ENCODE measurements around the gene CCR6. TPM values are rescaled to one million over a fixed set of nuclear protein-coding genes. Genes with fewer than 3 reads are reported as not detected.
A peak's percentile ranks its signal among the peaks of the same experiment; 100 is the strongest.

Gene CCR6
- total and polyA plus RNA-seq, 4 donors = 0.17 TPM; not detected in 3

DNA sequence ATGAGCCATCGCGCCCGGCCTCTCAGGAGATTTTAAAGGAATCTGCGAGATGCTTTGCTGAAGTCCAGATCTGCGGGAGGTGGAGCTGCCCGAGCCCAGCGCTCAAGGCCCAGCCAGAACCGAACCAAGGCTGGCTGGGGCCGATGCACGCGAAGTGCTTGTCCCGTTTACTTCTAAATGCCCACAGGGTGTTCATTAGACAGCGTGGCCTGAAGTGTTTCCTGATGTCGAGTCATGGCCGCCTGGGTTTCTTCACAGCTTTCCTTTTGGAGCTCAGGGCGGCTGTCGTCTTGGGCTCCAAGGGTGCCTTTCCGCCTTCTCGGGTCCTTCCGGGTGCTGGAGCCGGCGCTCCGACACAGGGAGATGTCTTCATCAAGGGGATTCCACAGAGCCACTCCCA lies 25.1 kb upstream of the CCR6 start:
- no peaks in the 10 kb centered on the region for H3K36me3 ChIP-seq (ENCODE audit: control insufficient read depth, insufficient read depth, low read length)
- no peaks in the 10 kb centered on the region for H3K27me3 ChIP-seq (ENCODE audit: control insufficient read depth, insufficient read depth, low read length)
- no peak for DNase-seq (ENCODE audit: low read depth in 4 of 6, low spot score in 6 of 6)
- H3K27ac ChIP-seq (ENCODE audit: low read depth, low read length) = no peak overlapping the region
- H3K4me1 ChIP-seq (ENCODE audit: control insufficient read depth, insufficient read depth, low read length) = peaks cover 5% of the 10 kb centered on the region
- 98% methylated on average over 23 of the region's 23 CpGs for WGBS (ENCODE audit: insufficient coverage)
- H3K9me3 ChIP-seq (ENCODE audit: control insufficient read depth, insufficient read depth, low read length) = no peaks in the 10 kb centered on the region
- H3K4me3 ChIP-seq (ENCODE audit: low read depth, low read length) = no peak overlapping the region

GRCh38 chr6:167098825-167099225 lies 24.1 kb upstream of the CCR6 start:
- no peak overlapping the region for H3K27ac ChIP-seq (ENCODE audit: low read depth, low read length)
- H3K36me3 ChIP-seq (ENCODE audit: control insufficient read depth, insufficient read depth, low read length) = no peaks in the 10 kb centered on the region
- no peaks in the 10 kb centered on the region for H3K9me3 ChIP-seq (ENCODE audit: control insufficient read depth, insufficient read depth, low read length)
- H3K4me1 ChIP-seq (ENCODE audit: control insufficient read depth, insufficient read depth, low read length) = no peaks in the 10 kb centered on the region
- 92% methylated on average over 3 of the region's 4 CpGs for WGBS (ENCODE audit: insufficient coverage)
- DNase-seq (ENCODE audit: low read depth in 4 of 6, low spot score in 6 of 6) = no peak
- H3K4me3 ChIP-seq (ENCODE audit: low read depth, low read length) = no peak overlapping the region
- H3K27me3 ChIP-seq (ENCODE audit: control insufficient read depth, insufficient read depth, low read length) = no peaks in the 10 kb centered on the region

DNA sequence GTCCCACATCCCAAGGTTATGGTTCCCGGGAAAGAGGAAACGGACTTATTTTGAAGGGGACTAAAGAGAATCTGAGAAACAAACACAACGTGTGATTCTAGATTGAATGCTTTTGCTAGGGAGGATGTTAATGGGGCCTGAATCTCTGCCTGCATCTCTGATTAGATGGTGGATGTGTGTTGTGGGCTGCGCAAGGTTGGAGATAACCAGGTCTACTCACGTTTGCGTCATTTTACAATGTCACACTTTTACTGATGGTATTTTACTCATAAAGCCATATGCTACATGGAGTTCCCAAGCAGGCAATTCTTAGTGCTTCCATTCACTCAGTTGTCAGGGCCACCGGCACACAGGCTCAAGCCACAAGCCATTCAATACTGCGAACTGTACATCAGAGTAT lies 23.2 kb upstream of the CCR6 start:
- Histone ChIP-seq H3K9me3 (ENCODE audit: control insufficient read depth, insufficient read depth, low read length) (no peaks in the 10 kb centered on the region), H3K27me3 (ENCODE audit: control insufficient read depth, insufficient read depth, low read length) (no peaks in the 10 kb centered on the region), H3K4me3 (ENCODE audit: low read depth, low read length) (no peak overlapping the region), H3K4me1 (ENCODE audit: control insufficient read depth, insufficient read depth, low read length) (no peaks in the 10 kb centered on the region), H3K36me3 (ENCODE audit: control insufficient read depth, insufficient read depth, low read length) (no peaks in the 10 kb centered on the region), H3K27ac (ENCODE audit: low read depth, low read length) (no peak overlapping the region)
- 89% methylated on average over 3 of the region's 8 CpGs for WGBS (ENCODE audit: insufficient coverage)
- DNase-seq (ENCODE audit: low read depth in 4 of 6, low spot score in 6 of 6) = no peak

DNA sequence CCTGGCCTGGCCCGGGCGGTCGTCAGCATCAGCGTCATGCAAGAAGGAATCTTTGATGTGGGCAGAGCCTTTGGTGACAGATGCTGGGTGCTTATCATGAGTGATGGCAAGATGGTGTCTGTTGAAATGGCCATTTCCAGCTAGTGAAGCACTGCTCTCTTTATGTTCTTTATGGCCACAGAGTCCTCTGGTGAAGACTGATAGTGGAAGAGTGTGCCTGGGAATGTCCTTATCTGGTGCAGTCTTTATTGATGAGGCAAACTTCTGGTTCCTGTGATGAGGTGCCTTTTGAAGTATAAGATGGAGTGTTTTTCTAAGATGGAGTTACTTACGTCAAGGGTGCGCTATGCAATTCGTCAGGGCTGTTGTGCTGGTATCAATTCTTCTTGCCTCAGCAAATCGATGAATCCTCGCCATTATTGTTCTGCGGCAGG lies 22.6 kb upstream of the CCR6 start:
- H3K27ac ChIP-seq (ENCODE audit: low read depth, low read length) = no peak overlapping the region
- 94% methylated on average over 8 of the region's 10 CpGs for WGBS (ENCODE audit: insufficient coverage)

GRCh38 chr6:167102318-167102717 lies 20.6 kb upstream of the CCR6 start:
- no peaks in the 10 kb centered on the region for H3K27me3 ChIP-seq (ENCODE audit: control insufficient read depth, insufficient read depth, low read length)
- H3K36me3 ChIP-seq (ENCODE audit: control insufficient read depth, insufficient read depth, low read length) = no peaks in the 10 kb centered on the region
- no peak for DNase-seq (ENCODE audit: low read depth in 4 of 6, low spot score in 6 of 6)
- 81% methylated on average over 2 of the region's 4 CpGs for WGBS (ENCODE audit: insufficient coverage)
- no peak overlapping the region for H3K4me3 ChIP-seq (ENCODE audit: low read depth, low read length)
- no peaks in the 10 kb centered on the region for H3K9me3 ChIP-seq (ENCODE audit: control insufficient read depth, insufficient read depth, low read length)
- no peak overlapping the region for H3K27ac ChIP-seq (ENCODE audit: low read depth, low read length)
- peaks cover 5% of the 10 kb centered on the region for H3K4me1 ChIP-seq (ENCODE audit: control insufficient read depth, insufficient read depth, low read length)

More for the DNA sequence above, 22.6 kb upstream of the CCR6 start:
- Histone ChIP-seq H3K4me1 (ENCODE audit: control insufficient read depth, insufficient read depth, low read length) (no peaks in the 10 kb centered on the region), H3K36me3 (ENCODE audit: control insufficient read depth, insufficient read depth, low read length) (no peaks in the 10 kb centered on the region), H3K27me3 (ENCODE audit: control insufficient read depth, insufficient read depth, low read length) (no peaks in the 10 kb centered on the region), H3K9me3 (ENCODE audit: control insufficient read depth, insufficient read depth, low read length) (no peaks in the 10 kb centered on the region), H3K4me3 (ENCODE audit: low read depth, low read length) (no peak overlapping the region)
- DNase-seq (ENCODE audit: low read depth in 4 of 6, low spot score in 6 of 6) = peak in 1 of 6 donors; percentile 24

DNA sequence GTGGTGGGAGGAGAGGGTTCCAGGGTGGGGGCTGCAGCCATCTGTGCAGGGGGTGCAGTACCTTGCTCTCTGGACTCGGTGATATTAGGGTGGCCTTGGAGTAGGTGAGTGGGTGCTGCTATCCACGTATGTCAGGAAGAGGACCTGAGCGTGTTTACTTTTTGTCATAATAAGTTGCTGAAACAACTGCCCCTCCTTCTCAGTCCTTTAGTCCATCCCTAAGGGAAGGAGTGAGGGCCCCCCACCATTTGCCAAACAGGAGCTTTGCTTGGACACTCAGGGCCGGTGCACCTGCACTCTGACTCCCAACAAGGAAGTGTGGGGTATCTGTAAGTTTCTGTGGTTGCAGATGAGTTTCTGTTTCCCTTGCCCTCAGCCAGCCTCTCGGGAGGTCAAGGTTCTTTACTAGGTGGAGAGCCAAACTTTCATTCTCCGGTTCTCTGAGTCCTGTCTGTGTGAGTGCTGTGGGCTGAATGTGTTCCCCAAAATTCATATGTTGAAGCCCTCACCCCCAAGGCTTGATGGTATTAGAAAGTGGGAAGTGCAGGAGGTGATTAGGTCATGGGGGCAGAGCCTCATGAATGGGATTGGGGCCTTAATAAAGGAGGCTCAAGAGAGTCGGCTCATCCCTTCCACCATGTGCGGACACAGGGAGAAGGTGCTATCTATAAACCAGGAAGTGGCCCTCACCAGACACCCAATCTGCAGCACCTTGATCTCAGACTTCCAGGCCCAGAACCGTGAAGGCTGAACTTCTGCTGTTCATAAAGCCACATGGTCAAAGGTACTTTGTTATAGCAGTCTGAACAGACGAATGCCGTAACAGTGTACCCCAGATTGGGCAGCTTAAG lies 19.6 kb upstream of the CCR6 start:
- Histone ChIP-seq H3K36me3 (ENCODE audit: control insufficient read depth, insufficient read depth, low read length) (no peaks in the 10 kb centered on the region), H3K4me1 (ENCODE audit: control insufficient read depth, insufficient read depth, low read length) (peaks cover 5% of the 10 kb centered on the region), H3K9me3 (ENCODE audit: control insufficient read depth, insufficient read depth, low read length) (no peaks in the 10 kb centered on the region), H3K27me3 (ENCODE audit: control insufficient read depth, insufficient read depth, low read length) (no peaks in the 10 kb centered on the region), H3K4me3 (ENCODE audit: low read depth, low read length) (no peak overlapping the region), H3K27ac (ENCODE audit: low read depth, low read length) (no peak overlapping the region)
- no peak for DNase-seq (ENCODE audit: low read depth in 4 of 6, low spot score in 6 of 6)
- WGBS (ENCODE audit: insufficient coverage) = 91% methylated on average over 6 of the region's 11 CpGs

- WGBS (ENCODE audit: insufficient coverage) = 98% methylated on average over 3 of the region's 3 CpGs
- H3K27ac ChIP-seq (ENCODE audit: low read depth, low read length) = no peak overlapping the region
- no peaks in the 10 kb centered on the region for H3K9me3 ChIP-seq (ENCODE audit: control insufficient read depth, insufficient read depth, low read length)
- DNase-seq (ENCODE audit: low read depth in 4 of 6, low spot score in 6 of 6) = no peak
- H3K27me3 ChIP-seq (ENCODE audit: control insufficient read depth, insufficient read depth, low read length) = no peaks in the 10 kb centered on the region
- peaks cover 5% of the 10 kb centered on the region for H3K4me1 ChIP-seq (ENCODE audit: control insufficient read depth, insufficient read depth, low read length)
- no peaks in the 10 kb centered on the region for H3K36me3 ChIP-seq (ENCODE audit: control insufficient read depth, insufficient read depth, low read length)
- no peak overlapping the region for H3K4me3 ChIP-seq (ENCODE audit: low read depth, low read length)
Observed at GRCh38 chr6:167104388-167104787, 18.5 kb upstream of the CCR6 start.

DNA sequence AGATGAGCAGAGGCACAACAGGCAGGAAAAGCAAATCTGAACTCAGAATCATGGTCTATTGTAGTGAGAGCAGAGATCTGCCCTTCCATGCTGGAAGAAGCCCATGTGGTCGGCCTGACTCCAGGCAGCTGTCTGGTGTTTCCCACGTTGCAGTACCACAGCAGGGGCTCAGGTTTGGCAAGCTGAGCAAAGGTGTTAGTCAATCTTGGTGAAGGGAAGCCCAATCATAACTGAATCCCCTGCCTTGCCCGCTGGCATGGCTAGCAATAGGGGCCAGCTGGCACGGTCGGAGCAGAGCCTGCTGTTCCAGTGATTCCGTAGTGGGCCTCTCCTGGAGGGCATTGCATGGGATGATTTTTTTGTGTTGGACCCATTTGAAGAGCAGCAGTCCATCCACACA lies 17.8 kb upstream of the CCR6 start:
- 91% methylated on average over 5 of the region's 6 CpGs for WGBS (ENCODE audit: insufficient coverage)
- no peaks in the 10 kb centered on the region for H3K27me3 ChIP-seq (ENCODE audit: control insufficient read depth, insufficient read depth, low read length)
- H3K27ac ChIP-seq (ENCODE audit: low read depth, low read length) = no peak overlapping the region
- H3K36me3 ChIP-seq (ENCODE audit: control insufficient read depth, insufficient read depth, low read length) = no peaks in the 10 kb centered on the region
- H3K9me3 ChIP-seq (ENCODE audit: control insufficient read depth, insufficient read depth, low read length) = no peaks in the 10 kb centered on the region
- no peak for DNase-seq (ENCODE audit: low read depth in 4 of 6, low spot score in 6 of 6)
- no peak overlapping the region for H3K4me3 ChIP-seq (ENCODE audit: low read depth, low read length)
- H3K4me1 ChIP-seq (ENCODE audit: control insufficient read depth, insufficient read depth, low read length) = peaks cover 5% of the 10 kb centered on the region

DNA sequence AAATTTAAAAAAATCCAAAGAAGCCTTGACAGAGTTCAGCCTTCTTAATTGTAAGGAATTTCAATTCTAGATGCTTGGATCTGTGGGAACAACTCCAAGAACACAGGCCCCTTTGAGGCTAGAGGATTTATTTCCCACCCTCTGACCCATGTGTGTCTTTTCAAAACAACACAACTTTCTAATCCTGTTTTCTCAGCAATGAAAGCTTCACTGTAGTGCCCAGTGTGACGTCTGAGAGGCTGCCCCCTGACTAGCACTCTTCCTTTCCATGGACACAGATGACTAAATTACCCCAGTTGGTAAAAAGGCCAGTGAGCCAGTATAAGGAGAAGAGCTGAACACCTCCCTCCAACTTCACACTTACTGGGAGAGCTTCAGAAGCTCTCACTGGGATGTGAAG lies 16.5 kb upstream of the CCR6 start:
- DNase-seq (ENCODE audit: low read depth in 4 of 6, low spot score in 6 of 6) = peak in 1 of 6 donors; percentile 61

DNA sequence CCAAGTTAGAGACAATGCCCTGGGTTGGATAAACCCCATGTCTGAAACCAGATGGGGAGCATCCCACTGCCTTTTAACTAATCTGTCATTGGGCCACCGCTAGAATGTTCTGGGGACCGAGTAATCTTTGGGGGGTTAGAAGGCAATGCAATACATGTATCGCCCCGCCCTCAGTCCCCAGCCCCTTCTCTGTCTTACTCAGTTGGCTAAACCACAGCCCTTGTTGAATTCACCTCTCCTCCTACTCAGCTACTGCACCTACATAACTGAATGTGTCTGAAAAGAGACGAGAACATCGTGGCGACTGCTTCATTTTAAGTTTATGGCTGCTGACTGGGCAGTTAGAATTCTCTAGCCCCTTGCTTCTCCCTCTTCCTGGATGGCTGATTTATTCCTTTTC lies 15.1 kb upstream of the CCR6 start:
- 94% methylated on average over 3 of the region's 7 CpGs for WGBS (ENCODE audit: insufficient coverage)
- peaks cover 5% of the 10 kb centered on the region for H3K4me1 ChIP-seq (ENCODE audit: control insufficient read depth, insufficient read depth, low read length)
- no peaks in the 10 kb centered on the region for H3K9me3 ChIP-seq (ENCODE audit: control insufficient read depth, insufficient read depth, low read length)
- no peak overlapping the region for H3K4me3 ChIP-seq (ENCODE audit: low read depth, low read length)
- H3K27me3 ChIP-seq (ENCODE audit: control insufficient read depth, insufficient read depth, low read length) = no peaks in the 10 kb centered on the region
- H3K27ac ChIP-seq (ENCODE audit: low read depth, low read length) = no peak overlapping the region
- H3K36me3 ChIP-seq (ENCODE audit: control insufficient read depth, insufficient read depth, low read length) = no peaks in the 10 kb centered on the region
- no peak for DNase-seq (ENCODE audit: low read depth in 4 of 6, low spot score in 6 of 6)

More for the DNA sequence above, 16.5 kb upstream of the CCR6 start:
- peak overlapping the region; percentile 60 for H3K27ac ChIP-seq (ENCODE audit: low read depth, low read length)
- H3K27me3 ChIP-seq (ENCODE audit: control insufficient read depth, insufficient read depth, low read length) = no peaks in the 10 kb centered on the region
- H3K9me3 ChIP-seq (ENCODE audit: control insufficient read depth, insufficient read depth, low read length) = no peaks in the 10 kb centered on the region
- no peak overlapping the region for H3K4me3 ChIP-seq (ENCODE audit: low read depth, low read length)
- WGBS (ENCODE audit: insufficient coverage) = no CpG with 5 or more reads among the region's 1 CpG
- H3K36me3 ChIP-seq (ENCODE audit: control insufficient read depth, insufficient read depth, low read length) = no peaks in the 10 kb centered on the region
- peaks cover 5% of the 10 kb centered on the region for H3K4me1 ChIP-seq (ENCODE audit: control insufficient read depth, insufficient read depth, low read length)

All from spinal cord (tissue), 10 donors.